AG04450 (cell line): ENCODE measurements around the gene TYMS. TPM values are rescaled to one million over a fixed set of nuclear protein-coding genes. Genes with fewer than 3 reads are reported as not detected.

Source experiments
- CTCF ChIA-PET: fragments of 300-600, 350-600 bp; formaldehyde crosslinking; extraction: SDS; loops from one replicate; lab custom pipeline; 2022; ENCODE audit warnings: antibody characterized with exemption, inconsistent platforms; lab: Charles Lee
- POLR2A ChIA-PET: fragments of 350-600 bp; formaldehyde crosslinking; extraction: SDS; loops from one replicate; lab custom pipeline; 2021; ENCODE audit warnings: antibody characterized with exemption, inconsistent platforms; lab: Yijun Ruan, JAX
- DNase-seq: peaks from one replicate; pipeline ENCODE4 v3.0.0-alpha.2; 2011; ENCODE audit warnings: low read depth, low spot score
- H3K27ac ChIP-seq: one replicate; pipeline ENCODE4 v1.5.1; 2012; ENCODE audit warnings: low read depth, low read length, control low read depth
- H3K27me3 ChIP-seq: one replicate; pipeline ENCODE4 v1.6.0; 2012; ENCODE audit warnings: low read length; ENCODE audit not compliant: control insufficient read depth, insufficient read depth
- H3K4me3 ChIP-seq: 2 replicates; pipeline ENCODE4 v1.5.1; 2011; ENCODE audit warnings: mild to moderate bottlenecking, low read depth, low read length, control low read depth
- H3K9me3 ChIP-seq: 2 replicates; pipeline ENCODE4 v1.5.1; 2012; ENCODE audit warnings: low read length; ENCODE audit not compliant: control insufficient read depth, insufficient read depth
- polyA plus RNA-seq: library from polyadenylated mRNA; depleted of rRNA; stranded (reverse); fragments of >200 nt; gene quantifications from 2 replicates; pipeline ENCODE4 v1.2.3, GENCODE V29; 2011; rRNA removed
- TF ChIP-seq, protein P1 (sequence below): IDR thresholded peaks from 2 replicates; pipeline ENCODE4 v1.5.1; 2011; ENCODE audit warnings: low read depth, low read length, control low read depth, inconsistent platforms

Gene TYMS
- polyA plus RNA-seq, 1 experiment = 43.0 TPM

DNA sequence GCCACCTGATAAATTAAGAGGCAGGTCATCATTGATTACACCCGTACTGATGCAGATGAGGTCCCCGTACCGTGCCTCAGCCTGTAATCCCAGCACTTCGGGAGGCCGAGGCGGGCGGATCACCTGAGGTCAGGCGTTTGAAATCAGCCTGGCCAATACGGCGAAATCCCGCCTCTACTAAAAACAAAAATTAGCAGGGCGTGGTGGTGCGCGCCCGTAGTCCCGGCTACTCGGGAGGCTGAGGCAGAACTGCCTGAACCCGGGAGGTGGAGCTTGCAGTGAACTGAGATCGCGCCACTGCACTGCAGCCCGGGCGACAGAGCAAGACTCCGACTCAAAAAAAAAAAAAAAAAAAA lies 55.7 kb downstream of the TYMS start:
- DNase-seq = no peak
- Histone ChIP-seq H3K4me3 (no peak overlapping the region), H3K27me3 (no peaks in the 10 kb centered on the region), H3K9me3 (peaks cover 11% of the 10 kb centered on the region), H3K27ac (peak overlapping the region; percentile 39)
- TF ChIP-seq, protein P1, sequence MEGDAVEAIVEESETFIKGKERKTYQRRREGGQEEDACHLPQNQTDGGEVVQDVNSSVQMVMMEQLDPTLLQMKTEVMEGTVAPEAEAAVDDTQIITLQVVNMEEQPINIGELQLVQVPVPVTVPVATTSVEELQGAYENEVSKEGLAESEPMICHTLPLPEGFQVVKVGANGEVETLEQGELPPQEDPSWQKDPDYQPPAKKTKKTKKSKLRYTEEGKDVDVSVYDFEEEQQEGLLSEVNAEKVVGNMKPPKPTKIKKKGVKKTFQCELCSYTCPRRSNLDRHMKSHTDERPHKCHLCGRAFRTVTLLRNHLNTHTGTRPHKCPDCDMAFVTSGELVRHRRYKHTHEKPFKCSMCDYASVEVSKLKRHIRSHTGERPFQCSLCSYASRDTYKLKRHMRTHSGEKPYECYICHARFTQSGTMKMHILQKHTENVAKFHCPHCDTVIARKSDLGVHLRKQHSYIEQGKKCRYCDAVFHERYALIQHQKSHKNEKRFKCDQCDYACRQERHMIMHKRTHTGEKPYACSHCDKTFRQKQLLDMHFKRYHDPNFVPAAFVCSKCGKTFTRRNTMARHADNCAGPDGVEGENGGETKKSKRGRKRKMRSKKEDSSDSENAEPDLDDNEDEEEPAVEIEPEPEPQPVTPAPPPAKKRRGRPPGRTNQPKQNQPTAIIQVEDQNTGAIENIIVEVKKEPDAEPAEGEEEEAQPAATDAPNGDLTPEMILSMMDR = no peak
- ChIA-PET CTCF (interaction anchor here (0.8 to 1.7 kb wide), 11 partner anchors 11 to 128 kb away, joined by 3 to 7 read pairs (median 4); no protein-coding TSS in a partner anchor), POLR2A (interaction anchor here (0.6 to 1.3 kb wide), 4 partner anchors 10 to 256 kb away, joined by 4 to 6 read pairs (median 4); no protein-coding TSS in a partner anchor)

DNA sequence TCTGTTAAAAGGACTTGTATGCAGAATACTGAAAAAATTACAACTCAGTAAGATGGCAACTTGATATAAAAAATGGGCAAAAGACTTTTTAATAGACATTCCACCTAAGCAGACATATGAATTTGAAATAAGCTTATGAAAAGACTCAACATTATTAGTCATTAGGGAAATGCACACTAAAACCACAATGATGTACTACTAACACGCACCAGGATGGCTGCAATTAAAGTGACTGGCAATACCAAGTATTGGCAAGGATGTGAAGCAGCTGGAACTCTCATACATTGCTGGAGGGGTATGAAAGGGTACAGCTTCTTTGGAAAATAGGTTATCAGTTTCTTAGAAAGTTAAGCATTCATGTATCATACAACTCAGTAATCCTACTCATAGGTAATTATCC lies 58.2 kb downstream of the TYMS start:
- ChIA-PET POLR2A (no interaction called here), CTCF (interaction anchor here (0.6 to 1.4 kb wide), 5 partner anchors 23 to 125 kb away, joined by 3 to 9 read pairs (median 6); no protein-coding TSS in a partner anchor)
- DNase-seq = peak; percentile 13
- Histone ChIP-seq H3K27ac (no peak overlapping the region), H3K27me3 (no peaks in the 10 kb centered on the region), H3K4me3 (no peak overlapping the region), H3K9me3 (peaks cover 11% of the 10 kb centered on the region)
- TF ChIP-seq, protein P1 = no peak

DNA sequence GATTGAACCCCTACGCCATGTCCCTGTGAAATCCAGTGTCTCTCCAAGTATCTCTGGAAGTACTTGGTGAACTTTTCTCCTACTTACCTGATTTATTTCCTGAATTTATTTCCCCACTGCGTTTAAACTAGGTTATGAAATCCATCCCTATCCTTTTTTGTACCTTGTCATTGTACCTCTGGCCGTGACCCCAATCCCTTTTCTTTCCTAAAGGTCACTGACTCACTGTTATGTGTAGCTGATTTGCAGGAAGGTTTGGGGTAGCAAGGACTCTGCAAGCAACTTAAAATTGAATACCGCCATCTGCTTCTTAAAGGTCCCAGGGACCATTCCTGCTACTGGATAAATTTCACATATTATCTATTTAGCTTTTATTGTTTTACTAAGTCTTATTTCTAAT lies 59.5 kb downstream of the TYMS start:
- TF ChIP-seq, protein P1 = no peak
- no peak for DNase-seq
- Histone ChIP-seq H3K9me3 (peaks cover 11% of the 10 kb centered on the region), H3K27ac (no peak overlapping the region), H3K4me3 (no peak overlapping the region), H3K27me3 (no peaks in the 10 kb centered on the region)
- ChIA-PET POLR2A (no interaction called here), CTCF (interaction anchor here (0.8 to 2.0 kb wide), 3 partner anchors 24 to 115 kb away, joined by 3 to 7 read pairs (median 3); no protein-coding TSS in a partner anchor)

Other genes with a start within 250 kb of the TYMS start
- 10.4 and 10.9 TPM in 2 replicates for gene COLEC12, start 157.0 kb upstream of the TYMS start, polyA plus RNA-seq
- not detected in 2 replicates for gene CETN1, start 77.3 kb upstream of the TYMS start, polyA plus RNA-seq
- not detected in 2 replicates for gene CLUL1, start 60.7 kb upstream of the TYMS start, polyA plus RNA-seq
- gene ENOSF1, start 55.0 kb downstream of the TYMS start, polyA plus RNA-seq = 10.9 and 13.1 TPM in 2 replicates
- gene YES1, start 154.6 kb downstream of the TYMS start, polyA plus RNA-seq = 18.7 and 23.3 TPM in 2 replicates
- not detected in 2 replicates for gene ADCYAP1, start 247.2 kb downstream of the TYMS start, polyA plus RNA-seq